Measurements from ENCODE around the gene PRMT2.
A peak's percentile ranks its signal among the peaks of the same experiment; 100 is the strongest.

Gene PRMT2

DNA sequence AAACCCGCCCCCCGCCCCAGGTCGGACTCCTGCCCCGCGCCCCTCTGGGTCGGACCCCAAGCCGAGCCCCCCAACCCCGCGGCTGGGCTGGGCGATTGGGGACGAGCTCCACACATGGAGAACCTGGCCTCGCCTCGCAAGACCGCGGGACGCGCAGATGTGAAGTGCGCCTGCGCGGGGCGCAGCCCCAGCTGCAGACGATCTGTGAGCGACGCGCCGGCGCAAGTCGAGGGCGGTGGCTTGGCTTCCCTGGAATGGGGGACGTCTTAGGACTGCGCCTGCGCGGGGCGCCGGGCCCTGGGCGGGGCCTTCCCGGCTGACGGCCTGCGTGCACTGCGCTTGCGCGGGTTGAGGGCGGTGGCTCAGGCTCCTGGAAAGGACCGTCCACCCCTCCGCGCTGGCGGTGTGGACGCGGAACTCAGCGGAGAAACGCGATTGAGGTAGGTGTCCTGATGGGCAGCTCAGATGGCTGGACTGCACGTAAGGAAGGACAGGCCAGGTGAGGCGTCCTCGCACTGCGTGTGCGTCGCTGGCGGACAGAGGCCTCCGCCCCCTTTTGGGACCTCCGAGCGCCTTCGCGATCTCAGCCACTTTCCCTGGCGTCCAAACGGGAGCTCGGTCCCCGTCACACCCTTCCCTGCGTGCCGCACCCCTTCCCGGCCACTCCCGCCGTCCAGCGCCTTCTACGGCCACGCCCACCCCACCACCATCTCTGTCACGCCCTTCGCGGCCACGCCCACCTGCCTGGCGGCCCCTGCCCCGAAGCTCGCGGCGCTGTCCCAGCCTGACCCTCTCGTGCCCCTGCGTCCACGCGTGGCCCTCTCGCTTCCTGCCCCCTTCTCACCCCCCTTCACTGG is at the start of gene PRMT2:
Gene PRMT2, plus strand, starts transcription at position 351 of the 857 bp plus-strand sequence. CDS start 1,278 bp downstream, outside the sequence.
- DNase-seq, result peak; percentile 93

DNA sequence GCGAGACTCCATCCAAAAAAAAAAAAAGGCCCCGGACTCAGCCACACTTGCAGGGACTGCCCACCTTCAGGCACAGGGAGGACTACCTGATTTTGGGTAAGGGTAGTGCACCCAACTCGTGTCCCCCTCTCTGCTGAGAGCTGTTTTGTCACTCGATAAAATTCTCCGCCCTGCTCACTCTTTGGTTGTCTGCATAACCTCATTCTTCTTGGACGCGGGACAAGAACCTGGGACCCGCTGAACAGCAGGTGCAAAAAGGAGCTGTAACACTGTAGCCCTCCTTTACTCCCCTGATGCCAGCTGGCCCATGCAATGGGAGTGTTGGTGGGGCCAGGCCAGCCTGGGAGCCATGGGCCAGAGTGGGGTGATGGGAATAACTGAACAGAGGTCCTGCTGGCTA is 41.2 kb upstream of the PRMT2 start:
- no peak for DNase-seq

DNA sequence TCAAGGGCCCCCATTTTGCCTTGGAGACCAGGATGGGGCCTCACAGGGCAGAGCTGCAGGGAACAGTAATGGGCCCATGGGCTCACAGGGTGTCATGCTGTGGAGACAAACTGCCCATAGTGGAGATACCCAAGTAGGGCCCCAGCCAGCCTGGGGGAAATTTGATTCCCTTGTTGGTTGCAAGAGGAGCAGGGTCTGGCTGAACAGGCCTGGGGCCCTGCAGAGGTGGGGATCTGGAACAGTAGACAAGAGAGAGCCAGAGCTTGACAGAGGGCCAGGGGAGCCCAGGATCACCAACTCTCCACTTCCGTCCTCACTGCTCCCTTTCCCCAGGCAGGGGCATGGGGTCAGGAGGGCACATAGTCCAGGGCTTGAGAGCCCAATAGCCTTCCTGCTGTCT is 39.3 kb upstream of the PRMT2 start:
- no peak for DNase-seq

DNA sequence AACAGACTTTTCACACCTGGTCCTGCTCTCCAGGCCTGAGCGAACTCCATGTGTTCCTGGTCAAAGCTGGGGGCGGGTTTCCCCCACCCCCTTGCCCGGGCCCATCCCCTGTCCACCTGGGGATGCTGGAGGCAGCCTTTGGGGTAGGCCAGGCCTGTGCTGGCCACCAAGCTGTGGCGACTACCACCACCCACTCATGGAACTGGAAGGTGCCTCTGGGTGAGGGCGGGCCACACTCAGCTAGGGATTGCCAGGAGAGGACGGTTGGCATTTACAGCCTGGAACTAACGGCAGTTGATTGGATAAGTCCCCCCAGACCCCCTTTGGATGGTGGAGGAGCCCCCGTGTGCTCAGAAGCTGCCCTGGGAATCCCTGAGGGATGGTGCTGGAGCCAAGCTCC is 38.4 kb upstream of the PRMT2 start:
- no peak for DNase-seq

DNA sequence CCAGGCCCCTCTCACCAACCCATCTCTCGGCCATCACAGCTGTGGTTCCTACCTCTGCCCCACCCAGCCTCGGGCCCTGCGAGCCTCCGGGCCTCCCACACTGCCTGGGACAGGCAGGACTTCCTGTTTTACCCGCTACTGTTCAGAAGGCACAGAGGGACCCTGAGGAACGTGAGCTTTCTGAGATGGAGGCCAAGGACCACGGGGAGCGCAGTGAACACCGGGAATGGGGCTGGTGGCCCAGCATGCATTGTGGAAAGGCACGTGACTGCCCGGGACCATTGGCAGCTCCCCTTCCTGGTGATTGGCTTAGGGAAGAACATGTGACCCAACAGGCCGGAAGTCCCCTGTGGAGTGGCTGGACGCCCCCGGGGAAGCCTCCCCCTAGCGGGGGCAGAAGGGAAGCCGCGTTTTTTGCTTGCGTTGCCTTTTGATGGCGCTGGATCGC is 37.6 kb upstream of the PRMT2 start:
- no peak for DNase-seq

DNA sequence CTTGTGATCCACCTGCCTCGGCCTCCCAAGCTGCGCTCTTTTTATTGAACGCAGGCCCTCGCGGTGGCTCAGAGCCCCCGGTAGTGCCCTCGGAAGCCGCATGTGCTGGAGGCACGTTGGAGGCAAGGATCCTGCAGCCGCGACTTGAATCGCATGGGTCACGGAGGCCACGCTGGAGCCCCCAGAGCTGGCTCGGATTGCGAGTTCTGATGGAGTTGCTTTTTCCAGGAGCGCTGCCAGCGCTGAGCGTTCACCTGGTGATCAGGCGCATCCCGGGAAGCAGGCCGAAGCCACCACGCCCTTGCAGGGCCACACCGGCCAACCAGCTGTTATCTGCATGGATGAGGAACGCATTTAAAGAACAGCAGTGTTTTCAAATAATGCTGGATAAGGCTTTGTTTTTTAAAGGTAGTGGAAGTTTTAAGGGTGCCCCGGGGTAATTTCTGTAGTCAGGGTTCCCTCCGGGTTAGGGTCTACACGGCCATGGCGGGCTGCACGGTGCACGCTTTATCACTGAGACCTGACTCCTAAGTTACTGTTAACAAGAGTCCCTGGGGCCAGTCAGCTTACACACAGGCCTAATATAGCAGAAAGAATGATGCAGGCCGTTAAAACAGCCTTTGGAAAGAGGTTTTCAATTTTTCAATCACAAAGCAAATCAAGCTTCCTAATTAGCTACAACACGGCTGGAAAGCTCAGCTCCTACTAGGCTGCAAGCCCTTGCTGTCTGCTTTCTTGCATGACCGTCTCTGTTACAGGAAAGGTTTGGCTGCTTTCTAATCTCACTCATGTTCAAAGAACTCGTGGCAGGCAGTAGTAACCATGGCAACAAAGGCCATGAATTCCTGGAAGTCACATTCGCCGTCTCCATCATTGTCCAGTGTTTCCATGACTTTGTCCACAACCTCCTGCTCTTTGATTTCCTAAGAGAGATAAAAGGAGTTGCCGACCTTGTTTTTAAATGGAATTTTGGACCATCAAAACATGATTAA is 36.6 kb upstream of the PRMT2 start:
- DNase-seq, result no peak

DNA sequence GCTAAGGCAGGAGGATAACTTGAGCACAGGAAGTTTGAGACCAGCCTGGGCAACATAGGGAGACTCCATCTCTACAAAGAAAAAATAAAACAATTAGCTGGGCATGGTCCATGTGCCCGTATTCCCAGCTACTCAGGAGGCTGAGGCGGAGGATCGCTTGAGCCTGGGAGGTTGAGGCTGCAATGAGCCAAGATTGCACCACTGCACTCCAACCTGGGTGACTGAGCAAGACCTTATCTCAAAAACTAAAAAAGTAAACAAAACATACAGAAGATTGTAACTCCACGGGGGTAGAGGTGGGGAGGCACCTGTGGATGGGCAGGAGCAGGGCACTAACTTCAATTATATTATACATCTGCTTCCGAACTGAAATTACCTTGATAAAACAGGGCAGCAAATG is 35.2 kb upstream of the PRMT2 start:
- DNase-seq, result no peak

DNA sequence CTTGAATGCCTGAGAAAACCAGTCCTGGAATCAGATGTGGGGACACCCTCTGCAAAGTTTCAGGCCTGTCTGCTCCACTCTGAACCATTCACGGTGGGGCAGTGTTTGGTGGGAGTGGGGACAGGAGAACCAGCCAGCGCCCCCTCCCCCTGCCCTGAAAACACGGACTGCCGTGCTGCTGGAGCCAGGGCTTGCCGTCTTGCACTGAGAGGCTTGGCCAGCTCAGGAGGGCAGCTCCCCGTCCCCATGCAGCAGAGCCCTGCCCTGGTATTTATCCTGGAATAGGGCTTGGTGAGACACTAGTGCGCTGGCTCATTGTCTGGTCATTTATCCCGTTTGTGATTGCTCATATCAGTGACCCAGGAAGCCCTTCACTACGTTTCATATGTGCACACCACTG is 34.5 kb upstream of the PRMT2 start:
- no peak for DNase-seq

DNA sequence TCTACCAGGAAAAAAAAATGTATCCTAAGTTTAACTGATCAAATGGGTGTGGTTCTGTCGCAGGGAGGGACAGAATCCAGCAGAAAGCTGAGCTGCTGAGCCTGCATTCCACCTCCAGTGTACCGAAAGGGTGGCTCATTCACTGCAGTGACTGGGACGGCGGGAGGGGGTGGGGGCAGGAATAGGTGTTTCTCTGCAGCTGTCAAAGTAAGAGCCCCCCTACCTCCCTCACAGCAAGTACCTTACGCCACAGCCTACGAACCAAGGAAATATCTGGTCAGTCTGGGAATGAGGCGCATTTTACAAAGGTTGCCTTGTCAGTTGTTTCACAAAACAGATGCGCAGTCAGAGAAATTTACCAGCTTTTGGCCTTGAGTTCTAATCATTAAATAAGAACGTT is 32.2 kb upstream of the PRMT2 start:
- no peak for DNase-seq

DNA sequence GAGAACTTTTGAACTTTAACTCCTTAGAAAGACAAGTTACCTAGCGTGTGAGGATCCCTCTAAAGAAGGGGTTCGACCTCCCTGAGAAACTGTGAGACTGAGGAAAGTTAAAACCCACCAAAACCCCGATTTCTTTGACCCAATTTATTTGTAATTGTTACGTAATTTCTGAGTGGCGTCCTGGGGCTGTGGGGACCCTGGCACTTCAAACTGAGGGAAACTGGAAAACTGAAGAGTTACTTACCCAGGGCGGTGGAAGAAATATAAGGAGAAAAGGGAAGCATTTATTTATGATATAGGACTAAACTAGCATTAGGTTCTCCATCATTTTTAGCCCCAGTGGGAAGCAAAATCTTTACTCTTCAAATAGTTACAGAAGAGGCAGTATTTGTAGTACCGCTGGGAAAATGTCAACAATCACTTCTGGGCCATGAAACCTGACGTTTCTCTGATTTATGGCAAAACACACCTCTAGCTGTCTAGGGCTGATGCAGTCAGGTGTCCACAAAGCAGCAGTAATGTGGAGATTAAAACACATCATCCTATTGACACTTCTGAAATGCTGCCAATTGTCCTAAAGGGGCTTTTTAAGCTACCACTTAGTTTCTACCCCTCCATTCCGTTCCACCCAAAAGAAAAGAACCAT is 31.0 kb upstream of the PRMT2 start:
- peak in 1 of 2 experiments; percentile 20 for DNase-seq

DNA sequence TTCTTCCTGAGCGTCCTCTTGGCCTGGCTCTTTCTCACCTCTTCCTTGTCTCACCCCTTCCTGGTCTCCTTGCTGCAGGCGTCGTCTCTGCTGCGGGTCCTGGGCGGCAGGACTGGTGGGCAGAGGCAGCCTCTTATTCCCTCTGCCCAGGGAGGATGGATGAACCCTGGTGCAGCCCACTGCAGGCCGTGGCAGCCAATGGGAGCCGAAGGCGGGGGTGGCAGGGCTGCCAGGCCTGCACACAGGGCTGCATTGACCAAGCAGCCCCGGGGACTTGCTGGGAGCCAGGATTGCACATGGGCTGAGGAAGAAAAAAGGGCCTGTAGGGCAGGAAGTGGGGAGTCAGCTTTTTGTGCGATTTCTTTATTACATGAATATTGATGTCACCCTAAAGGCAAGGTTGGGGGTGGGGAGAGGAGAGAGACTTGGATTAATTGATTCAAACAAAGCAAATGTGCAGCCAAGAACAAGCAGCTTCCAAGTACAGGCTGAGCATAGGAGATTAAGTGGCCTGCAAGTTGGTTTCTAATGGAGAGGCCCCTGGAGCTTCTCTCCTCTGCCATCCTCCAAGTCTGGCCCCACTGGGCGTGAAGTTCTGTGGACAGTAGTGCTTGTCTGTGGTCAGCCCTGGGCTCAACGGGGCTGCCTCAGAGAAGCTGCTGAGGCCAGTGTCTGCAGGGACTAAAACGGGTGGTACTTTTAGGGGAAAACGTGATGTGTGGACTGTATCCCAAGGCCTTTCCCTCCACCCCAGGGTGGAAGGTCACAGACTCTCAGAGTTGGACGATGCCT is 30.3 kb upstream of the PRMT2 start, which contains the start of gene S100B:
Gene S100B, minus strand, starts transcription at position 108 of the 792 bp plus-strand sequence. CDS start 2,667 bp downstream, outside the sequence.
- no peak for DNase-seq

DNA sequence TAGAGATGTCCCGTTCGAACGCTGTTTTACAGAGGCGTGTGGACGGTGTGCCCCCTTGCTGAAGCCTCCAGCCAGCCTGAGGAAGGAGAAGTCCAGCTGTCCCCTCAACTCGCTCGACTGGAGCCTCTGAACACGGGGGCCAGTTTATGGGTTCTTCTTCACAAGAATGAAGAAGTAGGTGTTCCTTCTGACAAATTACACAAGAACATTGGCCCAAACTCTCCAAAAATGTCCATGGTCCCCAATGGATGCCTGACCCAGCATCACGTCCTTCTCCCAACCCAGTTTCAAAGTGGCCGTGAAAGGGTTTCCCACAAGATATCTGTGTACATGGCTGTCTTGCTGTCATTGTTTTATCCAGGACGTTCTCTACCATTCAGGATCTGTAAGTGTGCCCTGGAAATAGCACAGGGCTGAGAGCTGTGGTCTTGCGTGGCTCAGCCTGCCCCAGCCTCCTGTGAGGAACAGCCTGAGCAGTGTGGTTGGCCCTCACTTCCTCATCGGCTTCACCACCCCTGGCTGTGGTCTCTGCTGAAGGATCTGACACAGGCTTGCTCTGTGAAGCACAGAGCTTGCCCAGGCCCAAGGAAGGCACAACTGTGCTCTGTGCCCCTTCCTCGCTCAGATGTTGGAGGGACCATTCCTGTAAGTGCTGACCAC is 29.6 kb upstream of the PRMT2 start:
- DNase-seq, result no peak

DNA sequence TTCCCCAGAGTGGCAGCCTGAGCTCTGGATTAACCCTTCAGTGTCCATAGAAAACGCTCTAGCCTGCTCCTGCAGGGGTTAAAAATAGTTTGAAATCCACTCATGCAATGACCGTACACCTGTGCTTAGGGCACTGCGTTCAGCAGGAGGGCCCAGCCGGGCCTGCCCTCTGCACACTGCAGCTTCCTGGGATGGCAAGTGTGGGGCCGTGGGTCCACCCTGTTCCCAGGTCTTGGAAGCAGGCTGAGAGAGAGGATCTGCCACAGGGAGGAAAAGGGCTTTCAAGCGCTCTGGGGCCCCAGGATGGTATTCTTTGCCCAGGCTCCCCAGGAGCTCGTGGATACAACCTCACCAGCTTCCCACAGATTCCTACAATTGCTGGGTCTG is 29.1 kb upstream of the PRMT2 start:
- DNase-seq, result no peak

DNA sequence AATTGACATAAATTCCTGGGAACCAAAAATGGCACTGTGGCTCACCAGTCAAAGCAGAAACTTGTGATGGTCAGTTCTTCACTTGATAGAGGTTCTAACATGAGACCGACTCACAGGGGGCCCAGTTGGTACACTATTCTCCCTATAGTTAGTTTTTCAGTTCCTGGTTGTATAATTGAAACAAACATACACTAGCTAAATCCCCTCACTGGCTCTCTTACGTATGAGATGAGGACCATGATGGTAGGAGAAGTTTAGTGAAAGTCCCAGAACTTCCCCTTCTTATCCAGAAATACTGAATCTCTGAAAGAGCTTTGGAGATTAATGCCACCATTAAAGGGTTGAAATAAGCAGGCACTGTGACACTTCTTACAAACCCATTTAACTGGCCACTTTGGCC is 27.8 kb upstream of the PRMT2 start:
- DNase-seq, result no peak

DNA sequence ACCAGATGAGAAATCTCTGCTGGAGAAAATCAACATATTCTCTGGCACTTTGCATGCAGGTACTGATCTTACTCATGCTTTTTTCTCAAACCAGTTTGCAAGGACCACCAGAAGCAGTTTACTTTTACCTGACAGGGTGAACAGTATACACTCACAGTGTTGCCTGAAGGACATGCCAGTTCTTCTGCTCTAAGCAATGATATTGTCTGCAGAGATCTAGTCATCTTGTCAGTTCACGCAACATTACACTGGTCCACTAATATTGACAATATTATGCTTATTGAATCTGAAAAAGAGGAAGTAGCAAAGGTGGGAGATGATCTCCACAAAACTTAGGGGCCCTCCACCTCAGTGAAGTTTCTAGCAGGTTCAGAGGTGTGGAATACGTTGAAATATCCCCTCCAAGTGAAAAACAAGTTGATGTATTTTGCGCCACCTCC is 26.8 kb upstream of the PRMT2 start:
- no peak for DNase-seq

DNA sequence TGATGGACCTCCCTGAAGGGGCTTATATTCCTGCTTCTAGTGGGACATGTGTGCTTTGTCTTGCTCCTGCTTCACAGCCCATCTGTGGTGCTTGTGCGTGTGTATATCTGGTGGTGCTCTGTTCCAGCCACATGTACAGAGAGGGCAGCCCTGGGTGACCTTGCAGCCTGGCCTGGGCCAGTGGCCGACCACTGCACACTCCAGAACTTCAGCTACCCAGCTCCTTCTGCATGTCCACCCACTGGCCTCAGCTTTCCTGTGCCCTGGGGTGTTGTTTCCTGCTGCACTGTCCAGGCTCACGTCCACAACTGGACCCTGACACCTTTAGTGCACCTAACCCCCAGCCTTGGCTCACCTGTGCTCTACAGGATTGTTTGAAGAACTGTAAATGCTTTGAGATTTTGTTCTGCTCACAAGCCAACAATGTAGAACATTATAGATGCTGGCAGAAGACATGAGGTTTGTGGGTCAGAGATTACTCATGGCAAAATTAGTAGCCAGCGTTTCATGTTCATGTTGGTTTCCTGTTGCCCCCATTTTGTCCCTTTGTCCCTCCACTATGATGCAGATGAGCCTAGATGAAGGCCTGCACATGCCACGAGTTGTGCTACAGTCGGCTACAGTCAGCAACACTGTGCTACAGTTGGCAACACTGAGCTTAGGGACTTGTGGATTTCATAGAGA is 25.3 kb upstream of the PRMT2 start:
- DNase-seq, result no peak

DNA sequence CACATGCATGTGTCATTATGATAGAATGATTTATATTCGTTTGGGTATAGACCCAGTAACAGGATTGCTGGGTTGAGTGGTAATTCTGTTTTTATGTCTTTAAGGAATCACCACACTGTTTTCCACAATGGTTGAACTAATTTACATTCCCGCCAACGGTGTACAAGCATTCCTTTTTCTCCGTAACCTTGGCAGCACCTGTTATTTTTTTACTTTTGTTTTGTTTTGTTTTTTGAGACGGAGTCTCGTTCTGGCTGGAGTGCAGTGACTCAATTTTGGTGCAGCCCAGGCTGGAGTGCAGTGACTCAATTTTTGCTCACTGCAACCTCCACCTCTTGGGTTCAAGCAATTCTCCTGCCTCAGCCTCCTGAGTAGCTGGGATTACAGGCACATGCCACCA is 22.1 kb upstream of the PRMT2 start:
- no peak for DNase-seq

DNA sequence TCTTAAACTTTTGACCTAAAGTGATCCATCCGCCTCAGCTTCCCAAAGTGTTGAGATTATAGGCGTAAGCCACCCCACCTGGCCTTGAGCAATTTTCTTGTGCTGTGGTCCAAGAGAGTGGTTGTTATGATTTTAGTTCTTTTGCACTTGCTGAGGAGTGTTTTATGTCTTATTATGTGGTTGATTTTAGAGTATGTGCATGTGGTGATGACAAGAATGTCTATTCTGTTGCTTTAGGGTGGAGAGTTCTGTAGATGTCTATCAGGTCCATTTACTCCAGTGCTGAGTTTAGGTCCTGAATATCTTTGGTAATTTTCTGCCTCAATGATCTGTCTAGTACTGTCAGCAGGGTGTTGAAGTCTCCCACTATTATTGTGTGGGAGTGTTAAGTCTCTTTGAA is 19.4 kb upstream of the PRMT2 start:
- DNase-seq, result no peak

DNA sequence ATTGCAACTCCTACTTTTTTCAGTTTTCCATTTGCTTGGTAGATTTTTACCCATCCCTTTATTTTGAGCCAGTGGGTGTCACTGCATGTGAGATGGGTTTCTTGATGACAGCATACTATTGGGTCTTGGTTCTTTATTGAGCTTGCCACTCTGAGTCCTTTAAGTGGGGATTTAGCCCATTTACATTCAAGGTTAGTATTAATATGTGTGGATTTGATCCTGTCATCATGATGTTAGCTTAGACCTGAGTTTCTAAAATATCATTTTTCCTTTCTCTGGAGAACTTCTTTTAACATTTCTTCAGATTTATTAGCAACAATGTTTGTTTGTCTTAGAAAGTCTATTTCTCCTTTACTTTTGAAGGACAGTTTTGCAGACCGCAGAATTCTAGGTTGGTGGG is 18.8 kb upstream of the PRMT2 start:
- no peak for DNase-seq

DNA sequence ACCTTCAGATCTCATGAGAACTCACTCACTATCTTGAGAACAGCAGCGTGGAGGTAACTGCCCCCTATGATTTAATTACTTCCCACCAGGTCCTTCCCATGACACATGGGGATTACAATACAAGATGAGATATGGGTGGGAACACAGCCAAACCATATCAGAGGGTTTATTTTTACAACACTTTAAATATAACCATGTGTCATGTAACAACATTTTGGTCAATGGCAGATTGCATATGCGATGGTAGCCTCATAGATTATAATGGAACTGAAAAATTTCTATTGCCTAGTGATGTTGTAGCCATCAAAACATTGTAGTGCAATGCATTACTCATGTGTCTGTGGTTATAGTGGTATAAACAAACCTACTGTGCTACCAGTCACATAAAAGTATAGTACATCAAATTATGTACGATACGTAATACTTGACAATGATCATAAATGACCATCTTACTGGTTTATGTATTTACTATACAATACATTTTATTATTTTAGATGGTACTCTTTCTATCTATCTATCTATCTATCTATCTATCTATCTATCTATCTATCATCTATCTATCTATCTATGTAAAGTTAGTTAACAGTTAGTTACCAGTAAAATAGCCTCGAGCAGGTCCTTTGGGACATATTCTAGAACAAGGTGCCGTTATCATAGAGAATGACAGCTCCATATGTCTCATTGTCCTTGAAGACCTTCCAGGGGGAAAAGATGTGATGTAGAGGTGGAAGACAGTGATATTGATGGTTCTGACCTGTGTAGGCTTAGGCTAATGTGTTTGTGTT is 18.0 kb upstream of the PRMT2 start:
- DNase-seq, result no peak

All from NCI-H2081 (cell line).